OCI-M2 (cell line): ENCODE data around the gene IL17C.
"Not testable (repeated sequence)": the region's sequence is repeated elsewhere in the genome, so short reads cannot be mapped to it uniquely, and the experiment has no call there.

ENCODE experiments used
- DNase-seq: peaks from one replicate; lab custom pipeline; 2025; ENCODE audit not compliant: unreplicated experiment; lab: John Stamatoyannopoulos, UW

The IL17C gene

DNA sequence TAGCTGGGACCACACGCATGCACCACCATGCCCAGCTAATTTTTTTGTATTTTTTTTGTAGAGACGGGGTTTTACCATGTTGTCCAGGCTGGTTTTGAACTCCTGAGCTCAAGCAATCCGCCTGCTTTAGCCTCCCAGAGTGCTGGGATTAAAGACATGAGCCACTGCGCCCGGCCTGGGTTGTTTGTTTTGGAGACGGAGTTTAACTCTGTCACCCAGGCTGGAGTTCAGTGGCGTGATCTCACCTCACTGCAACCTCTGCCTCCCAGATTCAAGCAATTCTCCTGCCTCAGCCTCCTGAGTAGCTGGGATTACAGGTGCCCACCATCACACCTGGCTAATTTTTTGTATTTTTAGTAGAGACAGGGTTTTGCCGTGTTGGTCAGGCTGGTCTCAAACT is 28.9 kb upstream of the IL17C start:
- DNase-seq: not testable (repeated sequence)

DNA sequence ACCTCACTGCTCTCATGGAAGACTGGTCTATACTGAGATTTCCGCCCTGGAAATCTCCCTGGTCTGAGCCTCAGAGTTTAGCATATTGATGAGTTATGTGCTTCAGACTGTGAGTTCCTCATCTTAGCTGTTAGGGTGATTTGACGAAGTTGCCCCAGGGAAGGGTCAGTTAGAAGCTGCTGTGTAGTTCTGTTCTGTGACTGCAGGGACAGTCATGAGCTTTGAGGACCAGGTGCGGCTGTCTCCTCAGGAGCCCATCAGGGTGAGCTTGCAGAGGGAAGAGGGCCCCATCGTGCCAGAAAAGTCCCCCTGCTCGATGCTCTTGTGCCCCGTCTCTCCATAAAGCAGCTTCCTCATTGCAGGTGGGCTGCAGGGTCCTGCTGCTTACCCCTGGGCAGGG is 28.3 kb upstream of the IL17C start:
- DNase-seq: no peak

DNA sequence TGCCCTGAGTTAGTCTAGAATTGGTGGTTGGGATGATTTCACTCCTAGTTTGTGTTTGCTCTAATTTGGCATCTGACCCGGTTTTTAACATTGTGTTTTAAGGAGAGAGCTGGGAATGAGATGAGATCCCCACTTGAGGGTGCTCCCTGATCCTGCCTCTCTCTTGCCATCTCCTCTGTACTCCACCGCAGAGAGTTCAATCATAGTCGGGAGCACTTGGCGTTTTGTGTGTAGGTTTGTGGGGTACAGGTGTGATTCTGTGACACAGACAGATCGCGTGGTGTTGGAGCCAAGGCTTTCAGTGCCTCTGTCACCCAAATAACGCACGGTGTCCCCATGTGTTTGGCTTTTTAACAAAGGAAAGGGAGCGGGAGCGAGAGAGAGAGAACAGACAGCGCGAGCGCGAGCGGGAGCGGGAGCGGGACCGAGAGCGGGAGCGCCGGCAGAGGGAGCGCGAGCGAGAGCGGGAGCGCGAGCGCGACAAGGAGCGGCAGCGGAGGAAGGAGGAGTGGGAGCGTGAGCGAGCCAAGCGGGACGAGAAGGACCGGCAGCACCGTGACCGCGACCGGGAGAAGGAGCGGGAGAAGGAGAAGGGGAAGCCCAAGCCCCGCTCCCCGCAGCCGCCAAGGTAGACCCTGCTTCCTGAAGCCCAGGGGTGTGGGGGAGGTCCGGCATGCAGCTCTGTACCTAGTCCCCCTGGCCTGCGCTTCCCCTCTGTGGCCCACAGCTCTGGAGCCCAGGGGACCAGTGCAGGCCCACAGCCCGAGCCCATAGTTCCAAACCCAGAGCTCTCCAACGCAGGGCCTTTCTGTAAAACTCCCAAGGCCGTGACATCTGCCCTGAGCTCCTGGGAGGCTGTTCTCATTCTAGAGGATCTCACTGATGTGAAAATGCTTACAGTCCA is 27.2 kb upstream of the IL17C start:
- DNase-seq: no peak

DNA sequence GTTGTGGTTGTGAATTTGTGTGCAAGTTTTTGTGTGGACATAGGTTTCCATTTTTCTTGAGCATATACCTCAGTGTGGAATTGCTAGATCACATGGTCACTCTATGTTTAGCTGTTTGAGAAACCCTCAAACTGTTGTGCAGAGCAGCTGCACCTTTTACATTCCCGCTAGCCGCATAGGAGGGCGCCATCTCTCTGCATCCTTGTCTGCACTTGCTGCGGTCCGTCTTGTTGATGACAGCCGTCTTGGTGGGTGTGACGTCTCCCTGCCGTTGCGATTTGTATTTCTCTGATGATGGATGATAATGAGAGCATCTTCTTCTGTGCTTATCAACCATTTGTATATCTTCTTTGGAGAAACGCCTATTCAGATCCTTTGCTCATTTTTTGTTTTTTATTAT is 25.1 kb upstream of the IL17C start:
- DNase-seq: no peak

DNA sequence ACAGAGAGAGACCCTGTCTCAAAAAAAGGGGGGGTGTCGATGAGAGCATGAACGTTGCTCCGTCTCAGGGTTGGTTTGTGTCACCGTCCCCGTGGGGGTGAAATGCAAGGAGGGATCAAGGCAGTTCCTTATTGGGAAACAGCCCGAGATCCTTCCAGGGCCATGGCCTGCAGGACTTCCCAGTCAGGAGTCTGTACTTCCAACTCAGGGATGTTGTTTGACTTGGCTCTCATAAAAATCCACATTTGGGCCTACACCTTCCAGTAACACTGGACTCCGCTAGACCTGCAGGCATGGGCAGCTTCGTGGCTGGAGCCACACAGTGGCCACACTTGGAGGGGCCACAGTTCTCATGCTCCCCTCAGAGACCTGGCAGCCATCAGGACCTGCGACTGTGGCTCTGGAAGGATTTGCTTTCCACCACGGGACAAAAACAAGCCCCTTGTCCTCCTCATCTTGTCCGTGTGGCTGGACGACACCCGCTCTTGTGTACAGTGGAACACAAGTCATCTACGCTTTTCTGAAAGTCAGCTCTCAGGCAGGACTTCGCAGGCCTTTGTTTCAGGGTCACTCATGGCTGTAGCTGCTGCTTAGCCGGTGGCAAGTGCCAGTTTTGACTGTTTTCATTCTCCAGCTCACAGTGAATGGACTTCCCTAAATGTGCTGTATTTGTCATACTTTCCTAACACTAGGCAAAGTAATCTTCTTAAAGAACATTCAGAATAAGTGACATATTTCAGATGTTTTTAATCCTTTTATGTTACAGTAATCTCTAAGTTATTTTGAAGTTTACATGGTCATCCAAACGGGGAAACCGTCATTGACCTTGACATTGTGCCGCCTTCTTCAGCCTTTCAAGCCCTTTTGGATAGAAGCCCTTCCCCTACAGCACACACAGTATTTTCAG is 24.2 kb upstream of the IL17C start:
- DNase-seq: no peak

DNA sequence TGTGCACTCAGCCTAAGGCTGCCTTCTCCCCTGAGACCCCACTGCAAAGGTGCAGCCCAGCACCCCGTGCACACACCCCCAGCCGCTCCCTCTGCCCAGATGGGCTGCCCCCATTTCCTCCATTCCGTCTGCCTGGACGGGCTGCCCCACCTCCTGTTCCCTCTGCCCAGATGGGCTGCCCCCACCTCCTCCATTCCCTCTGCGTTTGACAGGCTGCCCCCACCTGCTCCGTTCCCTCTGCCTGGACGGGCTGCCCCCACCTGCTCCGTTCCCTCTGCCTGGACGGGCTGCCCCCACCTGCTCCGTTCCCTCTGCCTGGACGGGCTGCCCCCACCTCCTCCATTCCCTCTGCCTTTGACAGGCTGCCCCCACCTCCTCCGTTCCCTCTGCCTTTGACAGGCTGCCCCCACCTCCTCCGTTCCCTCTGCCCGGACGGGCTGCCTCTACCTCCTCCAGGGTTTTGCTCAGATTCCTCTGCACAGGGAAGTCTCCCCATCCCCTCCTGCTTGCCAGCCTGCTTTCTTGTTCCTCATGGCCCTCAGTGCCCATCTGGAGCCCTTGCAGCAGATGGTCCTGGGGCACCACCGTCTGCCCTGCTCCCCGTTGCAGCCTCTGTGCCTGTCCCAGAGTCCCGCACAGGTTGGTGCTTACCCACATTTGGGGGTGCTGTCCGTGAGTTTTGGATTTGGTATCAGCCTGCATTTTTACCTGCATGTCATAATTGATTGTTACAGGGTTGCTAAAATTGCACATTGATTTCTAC is 23.4 kb upstream of the IL17C start:
- no peak for DNase-seq

DNA sequence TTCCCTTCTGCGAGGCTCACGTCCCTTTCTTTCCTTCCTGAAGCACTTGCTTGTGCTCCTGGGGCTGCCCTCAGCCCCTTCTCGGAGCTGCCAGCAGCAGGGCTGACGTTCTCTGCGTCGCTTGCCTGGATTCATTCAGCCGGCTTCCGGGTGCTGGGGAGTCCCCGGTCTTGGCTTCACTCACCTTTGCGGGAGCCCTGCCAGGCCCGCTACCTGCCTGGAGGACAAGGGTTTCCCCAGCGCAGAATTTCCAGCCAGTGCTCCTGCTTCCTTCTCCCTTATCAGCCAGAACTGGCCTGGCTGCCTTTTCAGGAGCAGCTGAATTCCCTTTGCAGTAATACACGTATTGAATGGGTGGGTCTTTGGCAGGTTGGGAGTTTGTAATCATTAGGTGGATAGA is 22.1 kb upstream of the IL17C start:
- DNase-seq: no peak

DNA sequence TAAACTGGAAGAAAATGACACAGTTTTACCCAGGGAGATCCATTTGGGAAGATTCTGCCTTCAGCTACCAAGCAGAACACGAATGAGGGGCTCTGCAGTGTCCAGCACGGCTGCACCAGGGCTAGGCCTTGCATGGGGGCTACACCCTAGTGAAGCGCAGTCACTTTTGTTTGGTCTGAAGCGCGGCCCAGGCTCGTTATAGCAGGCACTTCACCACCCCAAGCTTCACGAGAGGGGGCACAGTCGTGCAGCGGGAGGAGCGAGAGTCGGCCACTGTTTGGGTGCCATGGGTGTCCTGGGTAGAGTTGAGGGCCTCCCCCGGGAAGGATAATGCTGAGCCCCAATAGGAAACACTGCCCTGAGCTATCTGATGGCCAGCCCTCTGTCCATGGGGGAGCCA is 21.6 kb upstream of the IL17C start:
- DNase-seq: no peak

DNA sequence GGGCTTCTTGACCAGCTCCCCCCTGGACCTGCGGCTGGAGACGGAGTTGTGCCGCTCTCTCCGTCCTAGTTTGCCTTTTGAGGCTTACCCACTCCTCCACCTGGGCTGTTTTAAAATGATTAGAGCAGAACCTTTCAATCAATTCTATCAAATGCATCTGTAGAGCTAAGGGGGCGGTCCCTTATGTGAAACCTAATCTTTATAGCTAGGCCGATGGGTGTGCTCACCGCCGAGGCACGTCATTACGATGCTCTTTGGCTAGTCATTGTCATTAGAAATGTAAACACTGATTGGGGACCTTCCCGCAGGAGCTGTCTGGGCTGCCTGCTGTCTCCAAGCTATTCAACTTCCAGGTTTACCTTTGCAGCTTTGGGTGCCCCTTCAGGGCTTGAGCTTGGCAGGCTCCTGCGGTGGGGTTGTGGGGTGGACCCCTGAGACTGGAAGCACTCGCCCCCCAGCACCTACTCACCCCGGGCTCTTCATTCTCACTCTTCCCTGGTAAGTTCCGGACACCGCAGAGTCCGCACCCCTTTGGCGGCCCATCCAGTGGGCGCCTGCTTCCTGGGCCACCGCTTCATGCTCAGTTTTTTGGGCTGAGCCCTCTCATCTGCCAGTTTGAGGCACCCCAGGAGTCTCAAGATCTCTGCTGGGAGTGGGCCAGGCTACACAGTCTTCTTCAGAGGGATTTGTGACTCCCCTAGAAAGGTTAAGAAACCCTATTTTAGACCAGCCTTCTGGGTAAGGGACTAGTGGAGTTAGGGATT is 20.9 kb upstream of the IL17C start:
- DNase-seq: no peak

DNA sequence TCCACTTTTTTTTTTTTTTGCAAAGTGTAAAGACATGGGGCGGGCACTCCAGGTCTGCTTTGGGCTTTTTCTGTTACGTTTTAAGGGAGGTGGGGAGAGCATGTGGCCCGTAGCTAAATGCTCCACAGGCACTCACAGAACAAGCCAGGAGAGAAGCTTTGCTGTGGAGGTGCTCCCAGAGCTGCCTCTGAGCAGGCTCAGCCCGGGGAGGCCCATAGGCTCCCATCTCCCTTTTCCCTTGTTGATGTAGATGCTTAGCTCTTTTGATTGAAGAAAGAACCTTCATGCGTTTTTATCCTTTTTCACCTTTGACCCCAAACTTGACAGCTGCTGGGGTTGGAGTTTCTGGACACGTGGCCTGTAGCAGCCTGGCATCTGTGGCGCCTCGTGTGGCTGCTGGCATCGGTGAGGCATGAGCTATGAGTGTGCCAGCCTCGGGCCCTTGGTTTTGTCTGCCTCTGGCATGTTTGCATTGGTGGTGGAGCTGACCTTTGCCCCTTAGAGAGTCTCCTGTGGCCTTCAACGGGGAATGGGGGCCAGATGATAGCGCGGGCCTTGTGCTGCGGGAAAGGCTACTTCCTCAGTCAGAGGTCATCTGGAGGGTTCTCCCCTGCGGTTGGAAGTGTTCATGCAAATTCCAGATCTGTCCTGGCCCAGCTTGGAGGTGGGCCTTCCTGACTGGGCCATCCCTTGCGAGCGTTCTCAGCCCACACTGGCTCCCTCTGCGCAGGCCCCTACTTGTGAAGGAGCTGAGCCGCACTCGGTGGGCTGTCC is 20.0 kb upstream of the IL17C start:
- no peak for DNase-seq

DNA sequence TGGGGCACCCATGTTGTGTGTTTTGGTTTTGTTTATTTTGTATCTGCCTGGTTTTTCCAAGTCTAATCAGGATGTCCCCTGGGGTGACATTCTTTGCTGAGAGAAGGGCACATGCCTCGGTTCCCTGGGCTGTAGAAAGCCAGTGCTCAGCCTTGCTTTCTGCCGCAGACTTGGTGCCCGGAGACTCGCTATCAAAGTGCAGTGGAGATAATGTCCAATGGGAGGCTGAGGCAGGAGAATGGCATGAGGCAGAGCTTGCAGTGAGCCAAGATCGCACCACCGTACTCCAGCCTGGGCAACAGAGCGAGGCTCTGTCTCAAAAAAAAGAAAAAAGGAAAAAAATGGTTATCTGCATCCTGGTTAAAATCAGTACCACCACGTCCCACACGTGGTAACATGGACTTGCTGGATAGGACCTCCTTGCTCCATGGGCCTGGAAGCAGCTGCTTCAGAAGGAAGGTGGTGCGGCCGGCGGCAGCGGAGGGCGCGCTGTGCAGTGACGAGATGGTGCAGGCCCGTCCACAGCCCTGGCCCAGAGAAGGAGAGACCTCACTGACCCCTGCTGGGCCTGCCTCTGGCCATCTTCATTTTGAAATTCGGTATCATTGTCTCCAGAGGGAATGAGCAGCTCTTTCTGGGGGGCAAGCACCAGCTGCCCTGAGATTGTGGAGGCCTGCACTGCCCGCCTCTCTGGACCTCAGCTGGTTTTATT is 19.3 kb upstream of the IL17C start:
- DNase-seq: no peak

DNA sequence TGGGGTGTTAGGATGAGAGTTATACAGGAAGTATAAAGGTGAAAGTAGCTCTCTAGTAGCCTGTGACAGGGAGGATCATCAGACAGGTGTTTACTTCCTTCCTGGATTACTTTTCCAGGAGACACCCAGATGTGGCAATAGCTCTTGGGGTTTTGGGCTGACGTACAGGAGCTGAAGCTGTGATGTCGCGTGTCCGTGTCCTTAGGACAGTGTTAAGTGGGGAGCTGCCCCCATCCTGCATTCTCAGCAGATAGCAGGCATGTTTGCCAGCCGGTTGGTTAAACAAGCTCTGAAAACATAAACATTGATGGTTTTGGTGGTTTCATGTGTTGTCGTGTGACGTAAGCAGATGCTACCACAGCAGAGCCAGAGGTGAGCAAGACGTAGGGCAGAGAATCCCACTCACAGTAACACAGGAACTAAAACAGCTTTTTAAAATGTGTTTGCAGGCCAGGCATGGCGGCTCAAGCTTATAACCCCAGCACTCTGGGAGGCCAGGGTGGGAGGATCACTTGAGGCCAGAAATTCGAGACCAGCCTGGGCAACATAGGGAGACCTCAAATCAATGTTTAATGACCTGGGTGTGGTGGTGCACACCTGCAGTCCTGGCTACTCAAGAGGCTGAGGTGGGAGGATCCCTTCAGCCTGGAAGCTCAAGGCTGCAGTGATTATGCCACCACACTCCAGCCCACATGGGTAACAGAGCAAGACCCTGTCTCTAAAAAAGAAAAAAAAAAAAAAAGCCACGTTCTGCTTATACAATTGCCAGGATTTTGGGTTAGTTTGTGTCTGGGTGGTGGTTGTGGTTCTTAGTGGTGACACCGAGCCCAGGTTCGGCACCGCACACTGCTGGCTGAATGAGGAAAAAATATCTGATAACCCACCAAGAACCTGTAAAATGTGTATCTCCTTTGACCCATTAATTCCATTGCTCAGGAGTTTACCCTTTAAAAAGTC is 18.2 kb upstream of the IL17C start:
- no peak for DNase-seq

DNA sequence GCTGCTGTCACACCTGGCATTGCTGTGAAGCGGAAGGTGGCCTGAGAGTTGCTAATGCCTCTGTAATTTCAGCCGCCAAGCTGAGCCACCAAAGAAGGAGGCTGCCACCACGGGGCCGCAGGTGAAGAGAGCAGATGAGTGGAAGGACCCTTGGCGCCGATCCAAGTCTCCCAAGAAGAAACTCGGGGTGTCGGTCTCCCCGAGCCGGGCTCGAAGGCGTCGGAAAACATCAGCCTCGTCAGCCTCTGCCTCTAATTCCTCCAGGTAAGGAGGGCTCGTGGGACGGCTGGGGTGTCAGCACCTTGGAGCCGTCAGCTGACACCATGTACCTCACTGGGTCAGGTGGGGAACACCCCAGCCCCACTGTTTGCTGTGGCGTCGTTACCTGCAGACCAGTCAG is 16.2 kb upstream of the IL17C start:
- DNase-seq: no peak

DNA sequence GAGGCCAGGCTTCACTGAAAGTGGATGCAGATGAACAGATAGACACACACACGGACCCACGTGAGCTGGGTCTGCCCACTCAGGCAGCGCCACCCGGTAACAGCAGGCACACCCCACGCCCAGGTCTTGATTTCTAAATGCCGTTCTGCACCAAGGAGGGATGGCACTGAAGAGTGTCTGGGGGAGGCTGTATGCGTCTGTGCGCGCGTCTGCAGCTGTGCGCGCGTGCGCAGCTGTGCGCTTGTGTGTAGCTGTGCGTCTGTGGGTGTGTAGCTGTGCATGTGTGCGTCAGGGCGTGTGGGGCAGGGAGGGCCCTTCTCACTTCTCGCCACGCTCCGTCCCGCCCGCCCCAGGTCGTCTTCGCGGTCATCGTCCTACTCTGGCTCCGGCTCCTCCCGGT is 15.5 kb upstream of the IL17C start:
- no peak for DNase-seq

DNA sequence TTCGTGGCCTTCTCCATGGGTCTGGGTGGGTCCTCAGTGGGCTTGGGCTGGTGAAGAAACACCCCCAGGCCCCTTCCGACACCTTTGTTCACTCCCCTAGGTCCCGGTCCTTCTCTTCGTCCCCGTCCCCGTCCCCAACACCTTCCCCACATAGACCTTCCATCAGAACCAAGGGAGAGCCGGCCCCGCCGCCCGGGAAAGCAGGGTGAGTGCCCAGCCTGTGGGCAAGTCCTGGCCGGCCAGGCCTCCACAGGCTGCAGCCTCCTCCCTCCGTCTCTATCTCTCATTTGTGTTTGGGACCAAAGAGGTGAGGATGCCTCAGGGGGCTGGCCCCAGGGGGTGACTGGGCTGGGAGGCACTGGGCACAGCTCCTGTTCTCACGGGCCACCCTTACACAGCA is 14.5 kb upstream of the IL17C start:
- DNase-seq: no peak

DNA sequence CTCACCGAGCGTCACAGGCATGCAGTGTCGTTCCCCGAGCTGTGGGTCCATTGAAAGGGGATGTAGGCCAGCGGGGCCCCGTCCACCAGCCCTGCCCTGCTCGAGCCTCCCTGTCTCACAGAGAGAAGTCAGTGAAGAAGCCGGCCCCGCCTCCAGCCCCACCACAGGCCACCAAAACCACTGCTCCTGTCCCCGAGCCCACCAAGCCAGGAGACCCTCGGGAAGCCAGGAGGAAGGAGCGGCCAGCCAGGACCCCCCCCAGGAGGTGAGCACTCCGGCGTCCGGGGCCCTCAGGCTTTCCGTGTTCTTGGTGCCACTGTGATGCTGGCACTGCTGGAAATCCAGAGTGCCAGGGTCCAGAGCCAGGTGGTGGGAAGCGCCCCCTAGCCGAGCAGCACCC is 13.9 kb upstream of the IL17C start:
- DNase-seq: no peak

DNA sequence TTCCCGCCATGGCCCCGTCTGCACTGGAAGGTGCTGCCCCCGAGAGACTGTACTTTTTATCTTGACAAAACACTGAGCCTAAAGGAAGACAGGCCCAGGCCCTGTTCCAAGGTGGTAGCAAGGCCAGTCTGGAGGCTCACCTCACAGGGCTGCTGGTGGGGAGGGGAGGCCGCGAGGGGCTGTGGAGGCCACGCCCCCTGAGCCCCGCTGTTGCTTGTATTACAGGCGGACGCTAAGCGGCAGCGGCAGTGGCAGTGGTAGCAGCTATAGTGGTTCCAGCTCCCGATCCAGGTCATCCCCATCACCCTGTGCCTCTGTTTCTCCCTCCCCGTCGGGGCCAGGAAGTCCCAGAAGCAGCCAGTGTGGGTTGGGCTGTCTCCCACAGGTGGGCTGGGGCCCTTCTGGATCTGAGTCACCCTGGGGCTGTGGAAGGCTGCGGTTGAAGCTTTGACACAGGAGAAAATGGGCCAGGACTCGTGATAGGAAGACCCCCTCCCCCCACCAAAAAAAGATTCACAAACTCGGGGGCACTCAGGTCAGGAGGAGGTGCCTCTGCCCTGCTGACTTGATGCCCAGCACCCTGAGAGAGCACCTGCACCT is 13.3 kb upstream of the IL17C start:
- DNase-seq: no peak

DNA sequence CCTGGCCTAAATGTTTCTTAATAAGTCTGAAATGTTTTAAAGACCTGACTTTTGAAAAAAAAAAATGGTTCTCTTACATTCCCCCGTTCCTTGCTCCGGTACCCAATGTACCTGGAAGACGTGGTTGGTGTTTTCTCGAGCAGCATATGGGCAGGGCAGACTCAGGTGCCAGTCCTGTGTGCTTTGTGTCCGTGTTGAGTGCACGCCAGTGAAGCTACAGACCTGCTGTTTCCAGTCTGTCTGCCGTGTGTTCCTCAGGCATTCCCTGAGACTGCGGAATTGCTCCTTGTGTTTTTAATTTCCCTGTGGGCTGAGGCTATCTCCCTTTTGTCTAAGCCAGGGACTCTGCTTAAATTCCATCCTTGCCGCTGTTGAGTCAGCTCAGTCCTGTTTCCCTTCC is 11.7 kb upstream of the IL17C start:
- no peak for DNase-seq
